Occipital lobe (tissue), 2 donors: ENCODE measurements around the gene UBE2C. TPM values are rescaled to one million over a fixed set of nuclear protein-coding genes. Genes with fewer than 3 reads are reported as not detected.
A peak's percentile ranks its signal among the peaks of the same experiment; 100 is the strongest.
"Not testable (repeated sequence)": the region's sequence is repeated elsewhere in the genome, so short reads cannot be mapped to it uniquely, and the experiment has no call there.

Experiments used
- DNase-seq: peaks from one replicate; lab custom pipeline; 2025; lab: John Stamatoyannopoulos, UW
- total RNA-seq: library from RNA; depleted of rRNA; stranded (reverse); fragments of >200 nt; gene quantifications from one replicate; pipeline ENCODE4 v1.2.3, GENCODE V29; 2014

UBE2C gene
- 6.9 TPM for total RNA-seq

DNA sequence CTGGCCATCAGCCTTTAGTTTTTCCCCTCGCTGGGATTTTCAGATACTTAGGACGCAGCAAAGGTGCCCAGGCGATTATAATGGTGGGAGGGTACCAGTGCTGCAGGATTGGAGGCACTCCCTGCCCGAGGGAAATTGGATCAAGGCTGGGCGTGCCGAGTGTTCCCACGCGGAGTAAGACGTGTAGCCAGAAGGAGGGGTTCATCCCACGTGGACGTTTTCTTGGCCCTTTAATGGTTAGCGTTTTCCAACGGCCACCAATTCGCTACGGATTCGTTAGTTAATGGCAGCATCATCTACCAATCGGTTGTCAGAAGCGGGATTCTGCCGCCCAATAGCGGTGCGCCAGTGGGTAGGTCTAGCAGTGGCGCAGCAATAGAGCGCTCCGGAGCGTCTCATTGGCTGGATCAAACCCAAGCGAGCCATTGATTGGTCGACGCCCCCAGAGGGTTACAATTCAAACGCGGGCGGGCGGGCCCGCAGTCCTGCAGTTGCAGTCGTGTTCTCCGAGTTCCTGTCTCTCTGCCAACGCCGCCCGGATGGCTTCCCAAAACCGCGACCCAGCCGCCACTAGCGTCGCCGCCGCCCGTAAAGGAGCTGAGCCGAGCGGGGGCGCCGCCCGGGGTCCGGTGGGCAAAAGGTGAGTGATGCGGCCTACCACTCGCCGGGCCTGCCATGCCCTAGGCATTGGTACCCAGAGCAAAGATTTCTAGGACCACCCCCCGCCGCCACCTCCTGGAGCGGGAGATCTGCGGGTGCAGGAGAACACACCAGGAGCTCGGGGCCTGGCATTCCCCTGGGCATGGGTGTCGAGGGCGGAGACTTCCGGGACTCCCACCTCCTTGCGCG is at the start of gene UBE2C:
Gene UBE2C (plus strand): TSS at position 488 of the 849 bp plus-strand sequence. CDS start 52 bp downstream, at position 540.
- DNase-seq = peak; percentile 95

GRCh38 chr20:45764618-45765282 is 47.7 kb upstream of the UBE2C start:
- not testable (repeated sequence) for DNase-seq

GRCh38 chr20:45765307-45765875 is 47.1 kb upstream of the UBE2C start:
- DNase-seq = no peak

GRCh38 chr20:45765980-45766379 is 46.5 kb upstream of the UBE2C start:
- no peak for DNase-seq

DNA sequence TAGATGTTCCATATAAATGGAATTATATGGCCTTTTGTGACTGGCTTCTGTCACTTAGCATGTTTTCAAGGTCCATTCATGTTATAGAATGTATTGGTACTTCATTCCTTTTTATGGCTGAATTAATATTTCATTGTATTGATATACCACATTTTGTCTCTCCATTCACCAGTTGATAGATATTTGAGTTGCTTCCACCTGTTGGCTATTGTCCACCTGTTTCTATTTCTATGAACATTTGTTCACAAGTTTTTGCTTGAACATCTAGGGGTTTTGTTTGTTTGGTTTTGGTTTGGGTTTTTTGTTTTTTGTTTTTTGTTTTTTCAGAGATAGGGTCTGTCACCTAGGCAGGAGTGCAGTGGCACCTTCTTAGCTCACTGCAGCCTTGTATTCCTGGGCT is 44.0 kb upstream of the UBE2C start:
- no peak for DNase-seq

GRCh38 chr20:45771182-45771759 is 41.2 kb upstream of the UBE2C start:
- peak; percentile 52 for DNase-seq

DNA sequence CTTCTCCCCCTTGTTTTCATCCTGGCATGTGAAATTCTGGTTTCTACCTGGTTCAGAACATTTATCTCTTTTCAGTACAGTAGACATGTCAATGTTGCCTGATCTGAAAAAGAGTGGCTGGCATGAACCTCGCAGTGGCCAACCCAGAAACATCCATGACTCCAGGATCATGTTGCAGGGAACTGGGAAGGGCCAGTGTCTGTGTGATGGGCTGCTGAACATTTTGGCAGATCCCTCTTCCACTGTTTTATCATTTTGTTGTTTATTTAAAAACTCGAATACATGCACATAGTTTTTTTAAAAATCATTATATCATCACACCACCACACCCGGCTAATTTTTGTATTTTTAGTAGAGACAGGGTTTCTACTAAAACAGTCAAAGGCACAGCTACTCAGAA is 39.8 kb upstream of the UBE2C start:
- no peak for DNase-seq

GRCh38 chr20:45774945-45775344 is 37.5 kb upstream of the UBE2C start:
- no peak for DNase-seq

- DNase-seq = no peak
Measured at GRCh38 chr20:45775411-45775810, 37.0 kb upstream of the UBE2C start.

GRCh38 chr20:45776931-45777330 is 35.5 kb upstream of the UBE2C start:
- DNase-seq = no peak

GRCh38 chr20:45779011-45779915 is 33.2 kb upstream of the UBE2C start:
- peak; percentile 68 for DNase-seq

- no peak for DNase-seq
Measured at GRCh38 chr20:45780159-45780558, 32.3 kb upstream of the UBE2C start.

DNA sequence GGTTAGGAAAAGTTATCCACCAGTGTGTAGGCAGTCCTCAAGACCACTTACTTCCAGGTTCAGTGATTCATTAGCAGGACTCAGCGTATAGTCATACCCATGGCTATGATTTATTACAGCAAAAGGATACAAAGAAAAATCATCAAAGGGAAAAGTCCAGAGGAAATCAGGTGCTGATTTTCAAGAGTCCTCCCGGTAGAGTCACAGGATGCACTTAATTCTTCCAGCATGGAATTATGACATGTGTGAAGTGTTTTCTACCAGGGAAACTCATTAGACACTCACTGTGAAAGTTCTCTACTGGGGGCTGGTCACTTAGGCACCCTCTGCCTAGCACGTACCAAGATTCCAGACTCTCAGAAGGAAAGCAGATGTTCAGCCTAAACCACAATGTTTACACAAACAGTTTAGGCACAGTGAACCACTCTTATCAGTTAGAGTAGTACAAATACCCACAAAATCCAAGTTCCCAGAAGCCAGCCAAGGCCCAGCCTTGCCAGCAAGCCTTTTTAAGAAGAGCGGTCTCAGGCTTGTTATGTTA is 31.0 kb upstream of the UBE2C start:
- no peak for DNase-seq

DNA sequence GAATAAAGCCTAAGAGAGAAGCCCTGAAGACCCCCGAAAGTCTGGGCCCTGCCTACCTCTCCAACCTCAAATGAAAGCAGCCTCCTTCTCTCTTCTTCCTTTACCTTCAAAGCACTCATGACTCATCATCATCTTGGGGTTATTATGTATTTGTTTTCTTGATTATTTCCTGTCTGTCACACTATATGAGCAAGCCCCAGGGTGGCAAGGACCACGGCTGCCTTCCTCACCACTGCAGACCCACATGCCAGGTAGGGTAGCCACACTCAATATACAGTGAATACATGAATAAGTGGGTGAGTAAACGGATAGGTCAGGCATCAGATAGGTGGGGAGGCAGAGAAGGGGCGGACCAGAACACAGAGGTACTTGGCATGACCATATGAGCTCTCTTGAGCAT is 29.6 kb upstream of the UBE2C start:
- no peak for DNase-seq

GRCh38 chr20:45783656-45784294 is 28.7 kb upstream of the UBE2C start:
- no peak for DNase-seq

GRCh38 chr20:45788351-45788750 is 24.1 kb upstream of the UBE2C start:
- no peak for DNase-seq

GRCh38 chr20:45792317-45793118 is 19.9 kb upstream of the UBE2C start:
- no peak for DNase-seq

DNA sequence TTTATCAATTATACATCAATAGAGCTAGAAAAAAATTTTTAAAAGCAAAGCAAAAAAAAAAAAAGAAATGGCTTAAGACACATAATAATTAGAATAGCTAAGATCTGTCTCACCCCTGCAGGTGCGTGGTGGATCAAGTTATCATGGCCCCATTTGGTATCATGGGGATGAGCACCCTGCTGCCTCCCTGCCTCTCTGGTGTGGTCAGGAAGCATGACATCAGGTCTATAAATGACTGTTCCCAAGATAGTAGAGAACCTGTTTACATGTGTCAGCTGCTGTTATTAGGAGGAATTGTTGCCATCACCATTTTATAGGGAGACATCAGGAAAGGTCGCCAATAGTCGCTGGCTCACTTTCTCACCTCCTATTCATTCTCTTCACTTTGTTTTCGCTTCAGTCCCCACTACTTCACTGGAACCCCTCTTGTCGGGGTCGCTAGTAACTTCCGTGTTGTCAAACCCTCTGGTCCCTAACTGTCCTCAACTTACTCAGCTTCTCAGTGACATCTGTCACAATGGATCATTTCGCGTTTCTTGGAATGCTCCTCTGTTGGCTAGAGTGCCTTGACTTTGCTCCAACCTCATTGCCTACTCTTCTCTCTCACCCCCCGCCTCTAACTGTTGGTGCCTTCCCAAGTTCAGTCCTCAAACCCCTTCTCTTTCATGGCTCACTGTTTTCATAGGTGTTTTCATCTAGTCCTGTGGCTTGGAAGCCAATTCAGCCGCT is 15.9 kb upstream of the UBE2C start:
- no peak for DNase-seq

DNA sequence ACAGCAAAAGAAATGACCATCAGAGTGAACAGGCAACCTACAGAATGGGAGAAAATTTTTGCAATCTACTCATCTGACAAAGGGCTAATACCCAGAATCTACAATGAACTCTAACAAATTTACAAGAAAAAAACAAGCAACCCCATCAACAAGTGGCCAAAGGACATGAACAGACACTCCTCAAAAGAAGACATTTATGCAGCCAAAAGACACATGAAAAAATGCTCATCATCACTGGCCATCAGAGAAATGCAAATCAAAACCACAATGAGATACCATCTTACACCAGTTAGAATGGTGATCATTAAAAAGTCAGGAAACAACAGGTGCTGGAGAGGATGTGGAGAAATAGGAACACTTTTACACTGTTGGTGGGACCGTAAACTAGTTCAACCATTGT is 14.9 kb upstream of the UBE2C start:
- not testable (repeated sequence) for DNase-seq
